ENCODE measurements around the gene DOCK2. TPM values are rescaled to one million over a fixed set of nuclear protein-coding genes. Genes with fewer than 3 reads are reported as not detected.
"Not testable (repeated sequence)": the region's sequence is repeated elsewhere in the genome, so short reads cannot be mapped to it uniquely, and the experiment has no call there.

Gene DOCK2
- total and polyA plus RNA-seq, 7 donors = 2.3 to 21.1 (median 12.5) TPM

GRCh38 chr5:169950333-169950732, 313.3 kb downstream of the DOCK2 start:
- WGBS, 2 donors = 90 to 98% methylated on average over 2 of the region's 2 CpGs
- Histone ChIP-seq H3K9me3 (no peaks in the 10 kb centered on the region), H3K4me3 (no peak overlapping the region), H3K27ac (no peak overlapping the region), H3K36me3 (no peaks in the 10 kb centered on the region), H3K27me3 (no peaks in the 10 kb centered on the region), H3K4me1 (no peaks in the 10 kb centered on the region)
- no peak for DNase-seq
- intact Hi-C loops (cut with DNase I) = no loop called here
- TF ChIP-seq CTCF (IDR thresholded peaks at IDR 0.05) (no peak), POLR2A (IDR thresholded peaks at IDR 0.05) (no peak), EP300 (IDR thresholded peaks at IDR 0.05) (no peak), POLR2AphosphoS5 (IDR thresholded peaks at IDR 0.05) (no peak)

- H3K27me3 ChIP-seq; H3K27ac ChIP-seq; H3K9me3 ChIP-seq; H3K4me3 ChIP-seq; intact Hi-C loops (cut with DNase I); H3K4me1 ChIP-seq; DNase-seq; H3K36me3 ChIP-seq: not testable (repeated sequence)
- WGBS, 2 donors = 79% methylated on average over 4 of the region's 4 CpGs
Measured at GRCh38 chr5:169953196-169953595, 316.1 kb downstream of the DOCK2 start.

GRCh38 chr5:169954786-169955185, 317.7 kb downstream of the DOCK2 start:
- H3K4me3 ChIP-seq = no peak overlapping the region
- TF ChIP-seq EP300 (IDR thresholded peaks at IDR 0.05) = no peak
- TF ChIP-seq CTCF (IDR thresholded peaks at IDR 0.05) = no peak
- no peak for TF ChIP-seq POLR2AphosphoS5 (IDR thresholded peaks at IDR 0.05)
- no peaks in the 10 kb centered on the region for H3K9me3 ChIP-seq
- no peaks in the 10 kb centered on the region for H3K4me1 ChIP-seq
- intact Hi-C loops (cut with DNase I) = no loop called here
- DNase-seq = no peak
- H3K27ac ChIP-seq = no peak overlapping the region
- H3K27me3 ChIP-seq = no peaks in the 10 kb centered on the region
- no peaks in the 10 kb centered on the region for H3K36me3 ChIP-seq
- 79 to 90% methylated on average over 6 of the region's 6 CpGs for WGBS, 2 donors

GRCh38 chr5:169956126-169956525, 319.1 kb downstream of the DOCK2 start:
- Histone ChIP-seq H3K9me3 (no peaks in the 10 kb centered on the region), H3K27ac (no peak overlapping the region), H3K36me3 (no peaks in the 10 kb centered on the region), H3K27me3 (no peaks in the 10 kb centered on the region), H3K4me3 (no peak overlapping the region), H3K4me1 (no peaks in the 10 kb centered on the region)
- TF ChIP-seq POLR2A (IDR thresholded peaks at IDR 0.05) (no peak), POLR2AphosphoS5 (IDR thresholded peaks at IDR 0.05) (no peak)
- intact Hi-C loops (cut with DNase I) = no loop called here
- no peak for DNase-seq
- 65 to 88% methylated on average over 3 of the region's 3 CpGs for WGBS, 2 donors

- intact Hi-C loops (cut with DNase I) = no loop called here
- TF ChIP-seq CTCF (IDR thresholded peaks at IDR 0.05) (no peak), POLR2A (IDR thresholded peaks at IDR 0.05) (no peak), EP300 (IDR thresholded peaks at IDR 0.05) (no peak), POLR2AphosphoS5 (IDR thresholded peaks at IDR 0.05) (no peak)
- Histone ChIP-seq H3K27me3 (no peaks in the 10 kb centered on the region), H3K4me1 (no peaks in the 10 kb centered on the region), H3K27ac (no peak overlapping the region), H3K9me3 (no peaks in the 10 kb centered on the region), H3K36me3 (no peaks in the 10 kb centered on the region), H3K4me3 (no peak overlapping the region)
- no peak for DNase-seq
Measured at GRCh38 chr5:169956756-169957155, 319.7 kb downstream of the DOCK2 start.

- H3K27ac ChIP-seq = no peak overlapping the region
- H3K9me3 ChIP-seq = no peaks in the 10 kb centered on the region
- intact Hi-C loops (cut with DNase I) = no loop called here
- no peak for TF ChIP-seq CTCF (IDR thresholded peaks at IDR 0.05)
- no peak for TF ChIP-seq EP300 (IDR thresholded peaks at IDR 0.05)
- no peak for TF ChIP-seq POLR2AphosphoS5 (IDR thresholded peaks at IDR 0.05)
- no peak for TF ChIP-seq POLR2A (IDR thresholded peaks at IDR 0.05)
- H3K36me3 ChIP-seq = no peaks in the 10 kb centered on the region
- no peaks in the 10 kb centered on the region for H3K4me1 ChIP-seq
- WGBS, 2 donors = 71 to 80% methylated on average over 3 of the region's 3 CpGs
- H3K27me3 ChIP-seq = no peaks in the 10 kb centered on the region
- no peak for DNase-seq
- no peak overlapping the region for H3K4me3 ChIP-seq
Measured at GRCh38 chr5:169958278-169958677, 321.2 kb downstream of the DOCK2 start.
